Right lobe of liver (tissue), 6 donors: ENCODE measurements around the gene DNAJB9. TPM values are rescaled to one million over a fixed set of nuclear protein-coding genes. Genes with fewer than 3 reads are reported as not detected.
"Not testable (repeated sequence)": the region's sequence is repeated elsewhere in the genome, so short reads cannot be mapped to it uniquely, and the experiment has no call there.

Experiments used
- ATAC-seq, 4 donors: fragments of 200-7000 bp; cut with Tn5 transposase; one replicate each; pipeline ENCODE4 v1.9.1; 2020; ENCODE audit warnings: mild to moderate bottlenecking in 4 of 4, moderate library complexity in 4 of 4
- DNase-seq, 3 donors: peaks; one replicate each; pipeline ENCODE4 v3.0.0-alpha.2; 2020
- H3K27ac ChIP-seq, 3 donors: fragments of 200-600 bp; one replicate each; pipeline ENCODE4 v1.8.0; 2022
- H3K27me3 ChIP-seq, 2 donors: fragments of 200-600 bp; one replicate each; pipeline ENCODE4 v1.8.0; 2022
- H3K36me3 ChIP-seq, 4 donors: fragments of 200-600 bp; sonication (generic) in 1 of 4; one replicate each; pipeline versions ENCODE4 v1.5.1 to v1.8.0; 2017 to 2022; ENCODE audit warnings: control low read depth in 1 of 4
- H3K4me1 ChIP-seq, 4 donors: fragments of 200-600 bp; sonication (generic) in 1 of 4; one replicate each; pipeline versions ENCODE4 v1.5.1 to v1.8.0; 2017 to 2022; ENCODE audit warnings: control low read depth in 1 of 4
- H3K4me3 ChIP-seq, 3 donors: fragments of 200-600 bp; one replicate each; pipeline ENCODE4 v1.8.0; 2022
- H3K9me3 ChIP-seq, 4 donors: fragments of 200-600 bp; sonication (generic) in 1 of 4; one replicate each; pipeline versions ENCODE4 v1.5.1 to v1.8.0; 2017 to 2022; ENCODE audit warnings: control low read depth in 1 of 4
- CTCF ChIP-seq, 4 donors: fragments of 200-600 bp in 3 of 4; fragments of 450-650 bp in 1 of 4; IDR thresholded peaks; one replicate each; pipeline versions ENCODE4 v1.5.1 to v1.8.0; 2016 to 2022; ENCODE audit warnings: antibody characterized with exemption in 4 of 4, mild to moderate bottlenecking in 2 of 4
- POLR2A ChIP-seq: fragments of 450-650 bp; IDR thresholded peaks from one replicate; pipeline ENCODE4 v1.6.1; 2017; ENCODE audit warnings: antibody characterized with exemption, mild to moderate bottlenecking
- WGBS: methylation state at CpG from one replicate; pipeline ENCODE4 v1.1.6; 2018; ENCODE audit warnings: low coverage, low lambda C conversion rate; ENCODE audit not compliant: insufficient coverage; ENCODE audit errors: missing lambda C conversion rate; 5-methylcytosine and 5-hydroxymethylcytosine counted together
- intact Hi-C, 2 donors: fragments of 100-400 bp; cut with DNase I; formaldehyde crosslinking; loops; one replicate each; pipeline versions ENCODE4 v1.11.2 to v1.14.1; 2022
- total RNA-seq, 6 experiments: library from RNA; depleted of rRNA in 2 of 6; stranded (reverse); fragments of >200 nt in 2 of 6; fragmentation: NEBNext Ultra II Directional in 3 of 6; extraction: Animal tissue kit (Norgen Biotek cat#: 25700) in 3 of 6; gene quantifications; one replicate each; pipeline versions ENCODE4 v1.1.0 to v1.2.4, GENCODE V29; 2016 to 2023
- donor health status: DM: no; HTN: yes; CAD: no.
- donor health status: DM: no; HTN: no; CAD: no.
- donor health status: DM: no; HTN: no; CAD: no.
- donor health status: DM: no; HTN: yes; CAD: no.
- donor health status: DM: no; HTN: yes; CAD: no.

Gene DNAJB9
- total RNA-seq, 6 experiments from 2014 or later, result 39.1 to 57.0 (median 53.4) TPM

GRCh38 chr7:108535744-108536143 lies 33.9 kb upstream of the DNAJB9 start:
- Histone ChIP-seq H3K9me3 (no peaks in the 10 kb centered on the region), H3K27me3 (no peaks in the 10 kb centered on the region), H3K4me1 (peaks cover 0 to 6% (median 0%) of the 10 kb centered on the region in 4 donors), H3K4me3 (no peak overlapping the region), H3K27ac (no peak overlapping the region), H3K36me3 (no peaks in the 10 kb centered on the region)
- 38% methylated on average over 1 of the region's 1 CpG for WGBS
- DNase-seq, result no peak
- TF ChIP-seq POLR2A (no peak), CTCF (IDR thresholded peaks at IDR 0.05) (no peak)
- intact Hi-C loops, result no loop called here
- no peak for ATAC-seq

- H3K4me3 ChIP-seq, result no peak overlapping the region
- WGBS, result 92% methylated on average over 2 of the region's 2 CpGs
- no peaks in the 10 kb centered on the region for H3K36me3 ChIP-seq
- ATAC-seq (no peak), DNase-seq (no peak)
- H3K27ac ChIP-seq, result no peak overlapping the region
- intact Hi-C loops, result no loop called here
- H3K4me1 ChIP-seq, result peaks cover 0 to 6% (median 0%) of the 10 kb centered on the region in 4 donors
- H3K9me3 ChIP-seq, result no peaks in the 10 kb centered on the region
- TF ChIP-seq CTCF (IDR thresholded peaks at IDR 0.05) (no peak), POLR2A (no peak)
- no peaks in the 10 kb centered on the region for H3K27me3 ChIP-seq
These were observed 32.4 kb upstream of the DNAJB9 start for GRCh38 chr7:108537229-108537628.

GRCh38 chr7:108538236-108538635 lies 31.4 kb upstream of the DNAJB9 start:
- ATAC-seq, H3K4me1 ChIP-seq, intact Hi-C loops, H3K9me3 ChIP-seq, H3K36me3 ChIP-seq, H3K4me3 ChIP-seq, H3K27ac ChIP-seq, H3K27me3 ChIP-seq, DNase-seq: not testable (repeated sequence)
- 56% methylated on average over 1 of the region's 2 CpGs for WGBS

- H3K4me1 ChIP-seq, intact Hi-C loops, H3K36me3 ChIP-seq, H3K9me3 ChIP-seq, H3K4me3 ChIP-seq, H3K27me3 ChIP-seq, DNase-seq: not testable (repeated sequence)
- ATAC-seq, result peak in 1 of 4 donors; percentile 29
- WGBS, result 19% methylated on average over 2 of the region's 4 CpGs
- H3K27ac ChIP-seq, result peak overlapping the region in 1 of 3 donors; percentile 2
These were observed 31.0 kb upstream of the DNAJB9 start for GRCh38 chr7:108538685-108539084.

GRCh38 chr7:108541478-108541877 lies 28.2 kb upstream of the DNAJB9 start:
- WGBS, result 65% methylated on average over 2 of the region's 2 CpGs
- Histone ChIP-seq H3K36me3 (no peaks in the 10 kb centered on the region), H3K27ac (no peak overlapping the region), H3K27me3 (no peaks in the 10 kb centered on the region), H3K4me3 (no peak overlapping the region), H3K9me3 (no peaks in the 10 kb centered on the region), H3K4me1 (peaks cover 0 to 6% (median 0%) of the 10 kb centered on the region in 4 donors)
- TF ChIP-seq CTCF (IDR thresholded peaks at IDR 0.05) (no peak), POLR2A (no peak)
- DNase-seq (no peak), ATAC-seq (no peak)
- intact Hi-C loops, result no loop called here

GRCh38 chr7:108548141-108548896 lies 21.4 kb upstream of the DNAJB9 start:
- intact Hi-C loops, H3K4me3 ChIP-seq, H3K27ac ChIP-seq, DNase-seq, ATAC-seq, H3K4me1 ChIP-seq, H3K36me3 ChIP-seq, H3K9me3 ChIP-seq, H3K27me3 ChIP-seq: not testable (repeated sequence)
- 82% methylated on average over 2 of the region's 2 CpGs for WGBS

GRCh38 chr7:108556665-108557064 lies 13.0 kb upstream of the DNAJB9 start:
- H3K27me3 ChIP-seq, H3K9me3 ChIP-seq, H3K4me3 ChIP-seq, ATAC-seq, H3K36me3 ChIP-seq, H3K4me1 ChIP-seq, intact Hi-C loops, H3K27ac ChIP-seq, DNase-seq: not testable (repeated sequence)
